Measurements from ENCODE around the gene FOXK2. TPM values are rescaled to one million over a fixed set of nuclear protein-coding genes. Genes with fewer than 3 reads are reported as not detected.

Gene FOXK2
- total and polyA plus RNA-seq, 2 of the 8 experiments (the other 6 are each of a cell fraction or from before 2014, with no cell fraction given), result 34.7 to 64.9 TPM

GRCh38 chr17:82605939-82606600 lies 86.5 kb downstream of the FOXK2 start:
- no peak overlapping the region; the same call in 1 of the 2 replicates for H4K8ac ChIP-seq (ENCODE audit: extremely low read depth, insufficient read depth, low read length)
- H3K79me1 ChIP-seq (ENCODE audit: low read depth, low read length), result no peaks in the 10 kb centered on the region
- no peaks in the 10 kb centered on the region for H3K4me1 ChIP-seq (replicated peaks in 1 of 4; ENCODE audit: control insufficient read depth in 3 of 4, insufficient read depth in 4 of 4, low read length in 3 of 4)
- FAIRE-seq (no peak), DNase-seq (ENCODE audit: low read depth in 1 of 2, low spot score in 2 of 2) (no peak)
- no peak overlapping the region for H2AK5ac ChIP-seq (ENCODE audit: low read depth, low read length)
- ChIA-PET POLR2A (ENCODE audit: partially characterized antibody) (no interaction called here), CTCF (ENCODE audit: partially characterized antibody) (interaction anchor here (0.7 to 1.1 kb wide), 2 partner anchors 9 to 52 kb away, joined by 3 read pairs; no protein-coding TSS in a partner anchor)
- peaks cover 0 to 6% of the 10 kb centered on the region in 2 experiments; a peak in 2 of 4 replicates for H3K9me3 ChIP-seq (ENCODE audit: insufficient read depth in 2 of 2, low read depth in 1 of 2, low read length in 1 of 2)
- H3K23me2 ChIP-seq (ENCODE audit: low read depth, low read length), result no peaks in the 10 kb centered on the region
- no peaks in the 10 kb centered on the region for H3K27me3 ChIP-seq (replicated peaks in 1 of 4; ENCODE audit: control insufficient read depth in 3 of 4, extremely low read depth in 1 of 4, insufficient read depth in 3 of 4, low read length in 3 of 4)
- no peak overlapping the region for H3K4me3 ChIP-seq (ENCODE audit: extremely low read depth in 1 of 4, insufficient read depth in 2 of 4, low read depth in 3 of 4, low read length in 4 of 4)
- peaks cover 0 to 6% of the 10 kb centered on the region in 2 experiments for H4K20me1 ChIP-seq (replicated peaks in 1 of 2; ENCODE audit: control insufficient read depth in 1 of 2, insufficient read depth in 2 of 2, low read length in 2 of 2)
- H2BK15ac ChIP-seq (ENCODE audit: low read length), result no peak overlapping the region
- no peak overlapping the region for H4K5ac ChIP-seq (ENCODE audit: insufficient read length, low read depth, low read length)
- H2BK5ac ChIP-seq (ENCODE audit: low read depth, low read length), result no peak overlapping the region
- H3K36me3 ChIP-seq (ENCODE audit: control insufficient read depth in 2 of 4, insufficient read depth in 4 of 4, low read length in 3 of 4), result peaks cover 6 to 45% (median 32%) of the 10 kb centered on the region in 4 experiments
- no peak overlapping the region for H3K27ac ChIP-seq (ENCODE audit: low read depth, low read length)
- H2BK12ac ChIP-seq (ENCODE audit: low read depth, low read length), result no peak overlapping the region
- no peak overlapping the region for H3K56ac ChIP-seq (replicated peaks; ENCODE audit: insufficient read length, low read depth, low read length)
- H3K9ac ChIP-seq (replicated peaks in 1 of 4; ENCODE audit: extremely low read depth in 1 of 4, low read depth in 3 of 4, low read length in 3 of 4), result no peak overlapping the region
- H3K23ac ChIP-seq (ENCODE audit: insufficient read length), result no peak overlapping the region
- H4K91ac ChIP-seq (replicated peaks; ENCODE audit: insufficient read length, low read length), result no peak overlapping the region
- H2BK120ac ChIP-seq (replicated peaks; ENCODE audit: low read depth, low read length), result no peak overlapping the region
- H2BK20ac ChIP-seq (ENCODE audit: low read length), result no peak overlapping the region
- no peaks in the 10 kb centered on the region for H3K79me2 ChIP-seq (ENCODE audit: control insufficient read depth in 1 of 2, insufficient read depth in 2 of 2, low read length in 2 of 2)
- H3K4me2 ChIP-seq (ENCODE audit: insufficient read depth in 1 of 2, low read depth in 2 of 2, low read length in 2 of 2), result no peak overlapping the region
- no peak overlapping the region for H2AFZ ChIP-seq (ENCODE audit: low read length)
- H3K18ac ChIP-seq (ENCODE audit: extremely low read depth, low read length), result no peak overlapping the region
- no peak overlapping the region for H3K14ac ChIP-seq (ENCODE audit: insufficient read length)
- H3K4ac ChIP-seq (replicated peaks; ENCODE audit: insufficient read length, low read depth, low read length), result no peak overlapping the region
- WGBS, 2 experiments (ENCODE audit: extremely low coverage in 1 of 2, insufficient coverage in 1 of 2, insufficient read length in 1 of 2, insufficient replicate concordance in 2 of 2, low coverage in 1 of 2, low lambda C conversion rate in 2 of 2, missing lambda C conversion rate in 1 of 2), result 90% methylated on average over 16 of the region's 16 CpGs; no CpG with 5 or more reads in 1 of the 2 experiments
- TF ChIP-seq CBX5 (IDR thresholded peaks at IDR 0.05; ENCODE audit: low read depth, low read length) (no peak), KDM5A (IDR thresholded peaks at IDR 0.05; ENCODE audit: low read length) (no peak), EZH2 (IDR thresholded peaks at IDR 0.05; ENCODE audit: low read depth, low read length, severe bottlenecking) (no peak), NRF1 (IDR thresholded peaks at IDR 0.05; ENCODE audit: low read depth, low read length) (no peak), CBX8 (IDR thresholded peaks at IDR 0.05; ENCODE audit: borderline replicate concordance, low read depth, low read length) (no peak)
